ENCODE measurements around the gene TST.

- TF ChIP-seq TAF1 (IDR thresholded peaks at IDR 0.05; ENCODE audit: borderline replicate concordance, insufficient read depth, low read length) (no peak), REST (IDR thresholded peaks at IDR 0.05; ENCODE audit: insufficient read depth in 1 of 2, low read depth in 2 of 2, low read length in 2 of 2) (no peak), POLR2AphosphoS5 (IDR thresholded peaks at IDR 0.05; ENCODE audit: low read depth, low read length) (no peak)
Observed at GRCh38 chr22:37032134-37032534, 12.9 kb upstream of the TST start.
